GM18498 (cell line): ENCODE results near the gene SLC13A2.

Experiments used
- ATAC-seq: cut with Tn5 transposase; IDR thresholded peaks from one replicate; pipeline ENCODE4 v1.9.1; 2021; ENCODE audit warnings: mild to moderate bottlenecking, moderate library complexity; ENCODE audit not compliant: unreplicated experiment

SLC13A2 gene

DNA sequence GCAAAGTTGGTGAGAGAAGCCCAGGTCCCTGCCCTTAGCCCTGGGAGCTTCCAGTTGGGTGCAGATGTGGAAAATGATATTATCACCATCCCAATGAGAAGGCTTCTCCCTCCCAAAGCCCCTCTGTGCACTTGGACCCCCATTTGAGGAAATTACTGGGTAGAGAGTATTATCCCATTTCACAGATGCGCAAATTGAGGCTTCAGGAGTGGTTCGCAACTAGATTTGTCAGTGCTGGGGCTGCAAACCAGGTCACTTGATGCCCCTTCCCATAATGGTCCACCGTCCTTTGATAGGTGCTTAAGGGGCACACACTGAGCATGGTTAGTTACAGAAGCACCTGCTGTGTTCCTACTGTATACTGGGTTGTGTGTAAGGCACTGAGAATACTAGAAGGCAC, 18.4 kb downstream of the SLC13A2 start:
- ATAC-seq: no peak

- no peak for ATAC-seq
These were observed 19.2 kb downstream of the SLC13A2 start for GRCh38 chr17:28492352-28493310.

DNA sequence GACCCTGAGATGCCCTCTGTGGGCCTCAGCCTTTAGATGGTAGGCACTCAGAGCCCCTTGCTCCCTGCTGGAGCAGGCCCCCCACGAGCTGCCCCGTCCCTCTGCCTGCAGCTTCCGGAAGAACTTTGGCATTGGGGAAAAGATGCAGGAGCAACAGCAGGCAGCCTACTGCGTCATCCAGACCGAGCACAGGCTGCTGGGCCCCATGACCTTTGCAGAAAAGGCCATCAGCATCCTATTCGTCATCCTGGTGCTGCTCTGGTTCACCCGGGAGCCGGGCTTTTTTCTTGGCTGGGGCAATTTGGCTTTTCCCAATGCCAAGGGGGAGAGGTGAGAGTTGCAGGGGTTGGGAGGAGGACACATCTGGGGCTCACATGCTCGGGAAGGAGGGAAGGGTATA, 20.0 kb downstream of the SLC13A2 start:
- ATAC-seq: no peak

DNA sequence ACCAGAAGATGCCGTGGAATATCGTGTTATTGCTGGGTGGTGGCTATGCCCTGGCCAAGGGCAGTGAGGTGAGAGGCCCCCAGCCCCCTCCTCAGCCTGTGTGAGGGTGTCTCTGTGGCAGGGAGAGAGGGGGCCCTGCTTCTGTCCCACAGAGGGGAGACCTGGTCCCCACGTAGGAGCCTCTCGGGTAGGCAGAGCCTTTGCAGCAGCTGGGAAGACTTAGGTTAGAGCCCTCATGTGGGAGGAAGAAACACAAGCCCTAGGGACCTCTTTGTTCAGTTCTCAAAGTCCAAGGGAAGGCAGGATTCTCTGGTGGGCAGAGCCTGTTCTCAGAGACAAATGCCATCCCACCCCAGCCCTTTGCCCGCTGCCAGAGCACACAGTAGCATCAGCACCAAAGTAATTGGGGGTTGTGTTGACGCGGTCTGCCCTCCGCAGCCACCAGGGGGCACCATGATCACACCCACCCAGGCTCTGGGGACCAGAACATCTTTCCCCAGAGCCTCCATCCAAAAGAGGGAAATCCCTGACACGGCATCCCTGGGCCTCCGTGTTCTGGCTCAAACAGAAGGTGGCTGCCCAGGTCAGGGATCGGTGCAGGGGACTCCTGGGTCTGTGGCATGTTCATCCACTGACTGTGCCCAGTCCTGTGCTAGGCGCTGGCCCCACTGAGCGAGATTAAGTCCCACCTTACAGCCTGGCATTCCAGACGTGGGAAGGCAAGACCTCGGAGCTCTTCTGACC, 21.2 kb downstream of the SLC13A2 start:
- peak; percentile 53 for ATAC-seq

GRCh38 chr17:28495635-28496034, 22.2 kb downstream of the SLC13A2 start:
- no peak for ATAC-seq

DNA sequence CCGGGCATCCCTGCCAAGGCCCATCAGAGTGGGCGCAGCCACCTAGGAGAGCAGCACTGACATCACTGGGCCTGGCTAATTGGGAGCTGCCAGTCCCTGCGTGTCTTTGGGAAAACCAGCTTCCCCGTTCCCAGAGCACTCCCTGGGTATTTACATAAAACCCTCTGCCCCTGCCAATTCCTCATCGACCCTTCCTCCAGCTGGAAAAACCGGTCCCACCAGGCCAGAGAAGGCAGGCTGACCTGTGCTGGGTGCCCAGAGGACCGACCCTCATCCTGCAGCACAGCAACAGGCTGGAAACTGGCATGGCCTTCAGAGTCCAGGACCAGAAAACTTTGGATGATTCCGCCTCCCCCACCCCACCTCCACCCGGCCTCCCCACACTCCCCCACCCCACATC, 24.5 kb downstream of the SLC13A2 start:
- no peak for ATAC-seq

DNA sequence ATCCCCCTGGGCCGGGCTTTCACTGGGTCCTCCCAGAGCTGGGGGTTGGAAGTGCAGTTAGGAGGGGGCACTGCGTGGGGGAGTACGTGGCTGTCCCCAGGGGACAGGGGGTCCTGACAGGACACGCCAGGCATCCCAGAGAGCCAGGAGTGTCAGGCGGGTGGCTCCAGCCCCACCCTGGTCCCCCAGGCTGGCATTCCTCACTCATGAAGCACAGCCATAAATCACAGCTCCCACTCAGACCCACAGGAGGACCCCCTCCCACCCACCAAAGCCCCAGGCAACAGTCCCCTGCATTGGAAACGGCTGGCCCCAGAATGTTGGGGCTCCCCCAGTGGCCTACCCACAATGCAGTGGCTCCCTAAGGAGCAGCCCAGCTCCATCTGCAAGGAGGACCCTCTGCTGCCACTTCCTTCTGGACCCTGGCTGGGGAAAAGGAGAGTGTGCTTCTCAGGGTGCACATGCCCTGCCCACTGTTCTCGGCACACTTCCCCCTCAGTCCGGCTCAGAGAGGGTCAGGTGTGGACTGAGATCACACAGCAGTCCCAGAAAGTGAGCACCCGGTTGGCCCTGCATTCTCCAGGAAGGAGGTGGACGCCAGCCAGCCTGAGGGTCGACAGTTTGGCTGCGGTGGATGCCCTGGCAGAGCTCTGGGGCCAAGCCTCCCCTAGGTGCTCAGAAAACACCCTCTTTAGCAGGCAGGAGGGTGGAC, 25.4 kb downstream of the SLC13A2 start:
- ATAC-seq: no peak

DNA sequence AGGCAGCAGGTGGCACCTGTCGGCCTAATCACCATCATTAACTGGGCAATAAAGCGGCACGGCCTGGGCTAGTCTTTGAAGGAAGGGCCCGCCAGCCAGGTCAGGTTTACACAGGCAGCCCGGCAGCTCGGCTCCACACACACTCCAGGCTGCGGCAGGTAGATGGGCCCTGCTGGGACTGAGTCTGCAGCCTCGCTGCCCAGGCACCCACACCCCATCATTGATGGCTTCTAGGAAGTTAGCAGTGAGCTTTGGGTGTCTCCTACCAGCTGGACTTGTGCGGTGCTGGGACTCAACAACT, 25.9 kb downstream of the SLC13A2 start:
- ATAC-seq: no peak

DNA sequence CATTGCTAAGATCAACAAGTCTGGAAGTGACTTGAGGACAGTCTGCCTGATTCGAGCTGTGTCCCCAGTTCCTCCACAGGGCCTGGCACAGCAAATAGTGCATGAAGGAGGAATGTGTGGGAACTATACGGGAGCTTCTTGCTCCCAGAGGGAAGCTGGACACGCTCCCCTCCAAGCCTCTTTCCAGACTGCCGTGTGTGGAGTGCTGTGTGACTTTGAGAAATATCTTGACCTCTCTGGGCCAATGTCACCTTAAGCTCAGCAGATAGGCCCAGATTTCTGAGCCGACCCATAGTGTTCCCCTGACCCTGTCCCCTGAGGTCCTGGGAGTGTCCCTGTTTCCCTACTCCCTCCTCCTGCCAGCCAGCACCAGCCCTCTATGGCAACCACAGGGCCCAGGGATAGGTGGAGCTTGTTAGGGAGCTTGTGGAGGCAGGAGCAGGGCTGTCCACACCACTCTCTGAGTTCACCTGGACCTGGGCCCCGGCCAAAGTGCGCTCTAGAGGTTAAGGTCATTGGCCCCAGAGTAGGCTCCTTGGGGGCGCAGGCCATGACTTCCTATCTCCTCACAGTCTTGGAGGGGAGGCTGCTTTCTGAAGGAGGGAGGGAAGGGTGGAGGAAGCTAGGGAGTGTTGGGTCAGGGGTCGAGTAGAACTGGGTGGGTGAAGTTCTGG, 26.4 kb downstream of the SLC13A2 start:
- no peak for ATAC-seq

DNA sequence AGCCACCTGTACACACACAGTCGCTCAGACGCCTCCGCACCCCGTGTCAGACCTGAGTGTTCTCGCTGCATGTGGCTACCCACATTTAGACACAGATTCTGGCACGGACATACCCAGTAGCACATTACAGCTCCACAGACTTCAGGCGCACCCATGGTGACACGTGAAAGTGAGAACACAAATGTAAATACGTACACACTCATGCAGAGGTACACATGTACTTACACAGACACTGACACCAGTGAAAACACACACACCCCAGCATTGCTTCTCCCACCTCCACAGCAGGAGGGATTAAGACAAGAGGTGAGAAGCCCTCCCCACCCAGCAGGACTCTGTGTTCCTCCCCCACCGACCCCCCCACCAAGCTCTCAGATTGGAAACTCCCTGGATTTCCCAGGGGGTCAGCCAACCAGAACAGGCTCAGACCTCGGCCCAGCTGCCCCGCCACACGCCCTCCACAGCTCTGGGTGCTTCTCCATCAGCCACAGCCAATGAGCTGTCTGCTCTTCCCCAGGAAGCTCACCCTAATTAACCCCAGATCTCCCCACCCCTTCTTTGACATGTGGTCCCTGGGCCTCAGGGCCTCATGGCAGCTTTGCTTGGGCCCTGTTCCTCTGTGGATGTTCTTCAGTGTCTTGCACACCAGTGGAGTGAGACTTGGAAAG, 27.4 kb downstream of the SLC13A2 start:
- peak; percentile 61 for ATAC-seq

GRCh38 chr17:28501421-28502284, 28.2 kb downstream of the SLC13A2 start:
- no peak for ATAC-seq

- ATAC-seq: no peak
These were observed 30.0 kb downstream of the SLC13A2 start for GRCh38 chr17:28503420-28503819.

GRCh38 chr17:28505986-28506665, 32.7 kb downstream of the SLC13A2 start, which contains the start of gene FOXN1:
FOXN1 (plus strand) TSS chr17:28506348; CDS start chr17:28523970, 17,622 bp downstream.
- no peak for ATAC-seq

GRCh38 chr17:28506763-28507487, 33.5 kb downstream of the SLC13A2 start:
- ATAC-seq: no peak

DNA sequence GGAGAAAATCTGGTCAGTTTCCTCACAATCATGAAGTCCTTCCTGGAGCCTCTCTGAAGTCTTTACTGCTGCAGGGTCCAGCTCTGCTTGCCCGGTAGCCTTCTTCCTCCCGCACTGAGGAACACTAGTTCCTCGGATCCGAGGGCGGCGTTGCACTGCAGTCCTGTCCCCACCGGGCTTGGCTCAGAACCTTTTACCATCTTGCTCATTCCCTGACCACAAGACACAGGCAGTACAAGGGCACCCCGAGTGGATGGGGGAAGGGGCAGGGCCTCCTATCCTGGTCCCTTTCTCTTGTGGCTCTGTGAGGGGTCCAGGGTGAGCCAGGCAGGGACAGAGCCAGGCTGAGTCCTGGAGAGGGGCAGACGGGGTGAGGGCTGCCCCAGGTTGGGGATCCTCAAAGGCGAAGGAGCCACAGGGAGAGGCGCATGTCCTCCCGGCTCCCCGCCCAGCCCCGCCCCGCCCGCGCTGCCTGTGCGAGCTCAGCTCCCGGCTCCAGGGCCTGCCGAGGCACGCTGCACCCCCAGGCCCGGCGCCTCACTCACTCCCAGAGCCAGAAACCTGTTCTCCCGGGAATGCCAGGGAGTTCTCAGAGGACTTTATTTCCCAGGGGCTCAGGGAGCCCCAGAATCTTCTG, 34.2 kb downstream of the SLC13A2 start:
- no peak for ATAC-seq

DNA sequence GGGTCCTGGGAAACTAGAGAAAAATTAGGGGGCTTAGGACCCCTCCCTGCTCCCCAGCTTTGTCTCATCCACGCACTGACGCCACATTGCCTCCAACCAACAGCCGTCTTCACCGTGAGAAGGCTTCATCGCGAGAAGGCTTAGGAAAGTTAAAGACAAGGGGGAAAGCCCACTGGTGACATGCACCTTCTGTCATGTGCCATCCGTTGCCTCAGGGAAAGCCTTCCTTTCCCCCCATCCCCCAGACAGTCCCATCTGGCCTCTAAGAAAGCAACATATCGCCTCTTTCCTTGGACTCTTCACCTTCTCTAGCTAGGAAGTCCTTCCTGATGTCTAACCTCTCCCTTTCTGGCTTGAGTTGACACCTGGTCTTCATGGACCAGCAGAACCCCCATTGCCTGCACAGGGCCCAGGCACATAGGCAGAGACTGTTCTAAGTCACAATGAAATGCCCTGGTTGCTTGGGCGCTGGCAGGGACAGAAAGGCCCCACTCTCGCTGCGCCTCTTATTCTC, 34.8 kb downstream of the SLC13A2 start:
- ATAC-seq: no peak

DNA sequence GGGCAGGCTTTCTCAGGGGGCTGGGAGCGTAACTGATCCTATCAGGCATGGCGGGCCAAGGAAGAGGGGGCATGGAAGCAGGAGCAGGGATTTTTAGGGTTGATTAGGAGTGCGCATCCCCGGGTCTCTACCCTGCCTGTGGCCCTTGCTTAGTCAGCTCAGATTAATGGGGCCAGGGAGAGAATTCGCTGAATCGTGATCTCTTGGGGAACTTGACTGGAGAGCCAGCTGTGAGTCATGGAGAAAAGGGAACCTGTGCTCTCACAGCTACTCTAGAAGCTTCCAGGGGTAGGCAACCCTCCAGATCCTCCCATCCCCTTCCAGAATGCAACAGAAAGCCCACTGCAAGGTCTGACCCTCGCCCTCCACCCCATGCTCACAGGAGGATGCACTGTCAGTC, 36.3 kb downstream of the SLC13A2 start:
- ATAC-seq: no peak
